HuH-7 (cell line): ENCODE measurements around the gene TRIM26.

Experiments
- DNase-seq: peaks from one replicate; pipeline ENCODE4 v3.0.0; 2011; ENCODE audit warnings: low spot score

TRIM26 gene

GRCh38 chr6:30211306-30211705 is 1.9 kb downstream of the TRIM26 start:
- no peak for DNase-seq

- no peak for DNase-seq
Measured at GRCh38 chr6:30207619-30208295, 5.4 kb downstream of the TRIM26 start.

- DNase-seq = peak; percentile 55
Measured at GRCh38 chr6:30206799-30207618, 6.2 kb downstream of the TRIM26 start.

GRCh38 chr6:30206152-30206551 is 7.1 kb downstream of the TRIM26 start:
- no peak for DNase-seq

- no peak for DNase-seq
Measured at GRCh38 chr6:30204116-30204515, 9.1 kb downstream of the TRIM26 start.

GRCh38 chr6:30202366-30202765 is 10.8 kb downstream of the TRIM26 start:
- DNase-seq = no peak

- DNase-seq = peak; percentile 31
Measured at GRCh38 chr6:30200551-30201281, 12.5 kb downstream of the TRIM26 start.

- DNase-seq = no peak
Measured at GRCh38 chr6:30198166-30199084, 14.8 kb downstream of the TRIM26 start.

- no peak for DNase-seq
Measured at GRCh38 chr6:30196376-30196775, 16.8 kb downstream of the TRIM26 start.

- no peak for DNase-seq
Measured at GRCh38 chr6:30195951-30196350, 17.3 kb downstream of the TRIM26 start.

GRCh38 chr6:30194797-30195690 is 18.2 kb downstream of the TRIM26 start:
- DNase-seq = no peak

- DNase-seq = no peak
Measured at GRCh38 chr6:30192076-30192475, 21.1 kb downstream of the TRIM26 start.

- no peak for DNase-seq
Measured at GRCh38 chr6:30188541-30188940, 24.7 kb downstream of the TRIM26 start.

GRCh38 chr6:30185846-30186484 is 27.2 kb downstream of the TRIM26 start:
- DNase-seq = no peak

- DNase-seq = no peak
Measured at GRCh38 chr6:30184417-30185031, 28.7 kb downstream of the TRIM26 start.

- no peak for DNase-seq
Measured at GRCh38 chr6:30180145-30180544, 33.1 kb downstream of the TRIM26 start.

- DNase-seq = no peak
Measured at GRCh38 chr6:30178837-30179236, 34.4 kb downstream of the TRIM26 start.

- no peak for DNase-seq
Measured at GRCh38 chr6:30175765-30176164, 37.4 kb downstream of the TRIM26 start.

- DNase-seq = no peak
Measured at GRCh38 chr6:30172681-30173080, 40.5 kb downstream of the TRIM26 start.
